K562 (cell line): ENCODE measurements around the gene CDK14. TPM values are rescaled to one million over a fixed set of nuclear protein-coding genes. Genes with fewer than 3 reads are reported as not detected.

ENCODE experiments used
- ATAC-seq: fragments of 200-7000 bp; cut with Tn5 transposase; 3 replicates; pipeline ENCODE4 v1.9.1; 2020; ENCODE audit warnings: moderate library complexity
- BruUV-seq: library from RNA; stranded (reverse); fragments of 400-500 nt; replicated peaks from 2 replicates; lab custom pipeline; 2021; lab: Mats Ljungman, UMichigan
- CTCF ChIA-PET: fragments of 300-600 bp; formaldehyde crosslinking; extraction: SDS; loops from one replicate; lab custom pipeline; 2021; ENCODE audit warnings: low intra/inter-chr PET ratio; lab: Yijun Ruan, JAX
- POLR2A ChIA-PET: fragments of 300-600, 350-650 bp; sonication (Branson Sonifier 250); formaldehyde crosslinking; extraction: SDS; loops from one replicate; lab custom pipeline; 2021; ENCODE audit warnings: antibody characterized with exemption, inconsistent platforms; lab: Yijun Ruan, JAX
- DNase-seq, 4 experiments: peaks; one replicate each; pipeline versions ENCODE4 v3.0.0 to v3.0.0-alpha.2; 2011 to 2018; ENCODE audit warnings: low spot score in 3 of 4, mixed read lengths in 3 of 4; ENCODE audit errors: extremely low read depth in 1 of 4
- FAIRE-seq: peaks from 2 replicates; lab custom pipeline; 2011; peaks lifted over from hg19 to GRCh38; lab: Jason Lieb, UNC
- H2AFZ ChIP-seq: 2 replicates; pipeline ENCODE4 v1.6.0; 2011; ENCODE audit warnings: low read depth, low read length, control low read depth, inconsistent platforms
- H3K27ac ChIP-seq: fragments of 200-600 bp; 3 replicates; pipeline ENCODE4 v1.8.0; 2011; ENCODE audit warnings: low read depth, mild to moderate bottlenecking, control low read depth, inconsistent platforms, low read length, moderate library complexity, mixed read lengths; ENCODE audit errors: extremely low read depth
- H3K27me3 ChIP-seq, 2 experiments: fragments of 300-600 bp in 1 of 2; 2 replicates in 1 of 2; 3 replicates in 1 of 2; pipeline versions ENCODE4 v1.6.0 to v1.8.0; 2011; ENCODE audit warnings: inconsistent platforms in 2 of 2, low read length in 2 of 2, mild to moderate bottlenecking in 1 of 2, mixed read lengths in 1 of 2, moderate library complexity in 1 of 2; ENCODE audit not compliant: control insufficient read depth in 2 of 2, insufficient read depth in 2 of 2
- H3K36me3 ChIP-seq: fragments of 300-600 bp; 3 replicates; pipeline ENCODE4 v1.8.0; 2011; ENCODE audit warnings: mild to moderate bottlenecking, low read length, inconsistent platforms; ENCODE audit not compliant: control insufficient read depth, insufficient read depth
- H3K4me1 ChIP-seq, 2 experiments: fragments of 200-600 bp in 1 of 2; replicated peaks in 1 of 2; 2 replicates in 1 of 2; 3 replicates in 1 of 2; pipeline versions ENCODE4 v1.5.1 to v1.8.0; 2011; ENCODE audit warnings: inconsistent platforms in 2 of 2, low read length in 2 of 2, mild to moderate bottlenecking in 1 of 2, mixed read lengths in 1 of 2, moderate library complexity in 1 of 2; ENCODE audit not compliant: control insufficient read depth in 2 of 2, insufficient read depth in 2 of 2
- H3K4me2 ChIP-seq: 2 replicates; pipeline ENCODE4 v1.6.1; 2011; ENCODE audit warnings: low read length, control low read depth, inconsistent platforms, mixed read lengths; ENCODE audit not compliant: insufficient read depth
- H3K4me3 ChIP-seq: fragments of 200-600 bp; sonication (generic), shearing (Covaris generic); 2 replicates; pipeline ENCODE4 v1.5.1; 2016; ENCODE audit warnings: control low read depth, inconsistent platforms
- H3K79me2 ChIP-seq: fragments of 200-600 bp; 3 replicates; pipeline ENCODE4 v1.8.0; 2011; ENCODE audit warnings: low read length, inconsistent platforms; ENCODE audit not compliant: control insufficient read depth, insufficient read depth
- H3K9ac ChIP-seq, 2 experiments: 2 replicates each; pipeline versions ENCODE4 v1.6.0 to v1.6.1; 2011; ENCODE audit warnings: low read depth in 2 of 2, low read length in 2 of 2, control low read depth in 1 of 2, inconsistent platforms in 1 of 2, mild to moderate bottlenecking in 1 of 2, mixed read lengths in 1 of 2; ENCODE audit not compliant: insufficient read depth in 1 of 2
- H3K9me1 ChIP-seq: one replicate; pipeline ENCODE4 v1.6.0; 2011; ENCODE audit warnings: inconsistent platforms, mild to moderate bottlenecking, low read length, moderate library complexity; ENCODE audit not compliant: control insufficient read depth, insufficient read depth
- H3K9me3 ChIP-seq: replicated peaks from 2 replicates; pipeline ENCODE4 v1.5.1; 2011; ENCODE audit warnings: low read depth, low read length, inconsistent platforms; ENCODE audit not compliant: control insufficient read depth, insufficient read depth
- H4K20me1 ChIP-seq: replicated peaks from 2 replicates; pipeline ENCODE4 v1.6.1; 2011; ENCODE audit warnings: low read length, inconsistent platforms, mixed read lengths; ENCODE audit not compliant: control insufficient read depth, insufficient read depth
- BRF1 ChIP-seq: IDR thresholded peaks from 3 replicates; pipeline ENCODE4 v1.6.1; 2011; ENCODE audit warnings: borderline replicate concordance, mild to moderate bottlenecking; ENCODE audit not compliant: insufficient read length; ENCODE audit errors: extremely low read depth
- CBFA2T2 ChIP-seq: fragments of 450-650 bp; conservative IDR thresholded peaks from 2 replicates; pipeline ENCODE4 v1.6.1; 2017; ENCODE audit warnings: mild to moderate bottlenecking
- JUN ChIP-seq, 2 experiments: sonication (generic) in 1 of 2; formaldehyde crosslinking in 1 of 2; IDR thresholded peaks; 2 replicates each; pipeline versions ENCODE4 v1.6.1 to v1.8.0; 2012 to 2022; ENCODE audit warnings: borderline replicate concordance in 2 of 2, mild to moderate bottlenecking in 2 of 2, improper control_type of control experiment in 1 of 2, low read depth in 1 of 2, low read length in 1 of 2, missing genetic modification reagents in 1 of 2
- NFE2 ChIP-seq: IDR thresholded peaks from 2 replicates; pipeline ENCODE4 v1.6.1; 2014; ENCODE audit warnings: antibody characterized with exemption, low read depth
- ZNF707 ChIP-seq: fragments of 250-450 bp; sonication (Bioruptor Pico); conservative IDR thresholded peaks from 2 replicates; pipeline ENCODE4 v1.8.0; 2022; ENCODE audit warnings: inconsistent platforms, mild to moderate bottlenecking, moderate library complexity
- ZNF76 ChIP-seq: fragments of 250-450 bp; sonication (Bioruptor Pico); IDR thresholded peaks from 2 replicates; pipeline ENCODE4 v1.4.0; 2020; ENCODE audit warnings: mild to moderate bottlenecking, moderate library complexity, borderline replicate concordance
- ZNF766 ChIP-seq: fragments of 200-800 bp; sonication (Bioruptor generic); conservative IDR thresholded peaks from 2 replicates; pipeline ENCODE4 v1.6.1; 2016; ENCODE audit warnings: missing genetic modification characterization, missing compliant biosample characterization
- WGBS: fragments of 100-300 bp; shearing (Covaris generic); methylation state at CpG from one replicate; pipeline ENCODE4 v1.1.6; 2016; ENCODE audit warnings: low coverage, mixed read lengths; ENCODE audit not compliant: insufficient coverage; ENCODE audit errors: missing lambda C conversion rate; 5-methylcytosine and 5-hydroxymethylcytosine counted together
- in situ Hi-C: fragments of 300-500 bp; cut with MboI; formaldehyde crosslinking; loops from 4 replicates; pipeline ENCODE4 v1.15.0; 2018; ENCODE audit warnings: inconsistent platforms, mixed read lengths
- intact Hi-C: fragments of 100-400 bp; cut with micrococcal nuclease; formaldehyde crosslinking; loops from 2 replicates; pipeline ENCODE4 v1.14.2; 2022
- polyA plus RNA-seq, 8 experiments: library from polyadenylated mRNA; depleted of rRNA in 4 of 8; stranded (reverse) in 5 of 8; unstranded in 3 of 8; fragments of >200 nt; fragmentation: Nextera tagmentation in 2 of 8; fragmentation: Illumina TruSeq in 1 of 8; extraction: Ambion mirVana in 2 of 8; extraction: Trizol in 1 of 8; gene quantifications; 2 replicates each; pipeline versions ENCODE4 v1.2.1 to v1.2.3, GENCODE V29; 2011 to 2014; ENCODE audit warnings: inconsistent platforms in 1 of 8, missing spikeins in 1 of 8
- total RNA-seq, 7 experiments: library from RNA; depleted of rRNA in 6 of 7; stranded (reverse); fragments of >200 nt in 6 of 7; fragmentation: Illumina TruSeq in 2 of 7; extraction: Trizol in 2 of 7; gene quantifications; 2 replicates each; pipeline versions ENCODE4 v1.2.1 to v1.2.3, GENCODE V29; 2011 to 2021; ENCODE audit warnings: low replicate concordance in 1 of 7
- TF ChIP-seq, protein P1 (sequence below): fragments of 150-350 bp; IDR thresholded peaks from 2 replicates; pipeline ENCODE4 v1.6.1; 2014; ENCODE audit warnings: low read depth, mild to moderate bottlenecking, low read length, borderline replicate concordance
- TF ChIP-seq, protein P2 (sequence below): fragments of 450-650 bp; conservative IDR thresholded peaks from 2 replicates; pipeline ENCODE4 v1.6.1; 2016; ENCODE audit warnings: missing genetic modification characterization, low read depth, mild to moderate bottlenecking, missing compliant biosample characterization, moderate library complexity

The CDK14 gene
- total and polyA plus RNA-seq, 9 of the 15 experiments (the other 6 are each of a cell fraction or from before 2014, with no cell fraction given), result 0.03 to 0.91 (median 0.16) TPM

DNA sequence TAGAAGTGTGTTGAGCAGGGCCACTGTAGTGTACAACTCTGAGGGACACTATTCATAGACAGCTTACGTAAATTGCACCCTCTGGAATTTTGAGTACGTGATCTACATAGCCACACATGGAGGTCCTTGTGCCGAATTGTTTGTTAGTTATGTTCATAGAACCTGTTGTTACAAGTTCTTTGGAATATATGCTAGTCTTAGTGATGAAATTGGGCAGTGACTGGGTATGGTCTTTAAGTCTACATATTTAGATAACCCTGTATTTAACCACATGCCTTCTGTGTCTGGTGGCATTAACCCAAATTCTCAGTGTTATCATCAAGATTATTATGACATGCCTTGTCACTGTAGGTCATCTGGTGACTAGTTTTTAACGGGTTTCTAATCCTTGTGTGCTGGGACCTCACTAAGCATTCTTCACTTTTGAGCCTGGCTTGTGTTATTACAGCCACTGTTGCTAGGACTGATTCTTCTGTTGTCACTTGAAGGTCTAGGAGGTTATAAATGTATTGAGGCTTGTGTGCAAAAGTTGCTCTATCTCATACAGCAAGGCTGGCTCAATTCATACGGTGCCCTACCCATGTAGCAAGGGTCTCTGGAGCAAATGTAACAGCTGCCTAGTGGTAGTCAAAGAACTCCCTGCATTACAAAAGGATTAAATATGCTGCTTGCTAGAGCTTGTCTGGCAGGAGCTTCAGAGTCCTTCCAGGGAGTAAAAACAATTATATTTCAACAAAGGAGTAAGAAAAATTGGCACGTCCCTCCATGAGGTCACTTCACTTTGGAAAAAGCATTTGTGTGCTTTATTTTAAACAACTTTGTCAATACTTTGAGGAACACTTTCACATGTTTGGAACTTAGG lies 65.4 kb downstream of the CDK14 start (continued):
- no peak for TF ChIP-seq ZNF766 (CRISPR knock-in tag)
- no peak for TF ChIP-seq NFE2
- no peak for TF ChIP-seq CBFA2T2
- TF ChIP-seq, protein P1, sequence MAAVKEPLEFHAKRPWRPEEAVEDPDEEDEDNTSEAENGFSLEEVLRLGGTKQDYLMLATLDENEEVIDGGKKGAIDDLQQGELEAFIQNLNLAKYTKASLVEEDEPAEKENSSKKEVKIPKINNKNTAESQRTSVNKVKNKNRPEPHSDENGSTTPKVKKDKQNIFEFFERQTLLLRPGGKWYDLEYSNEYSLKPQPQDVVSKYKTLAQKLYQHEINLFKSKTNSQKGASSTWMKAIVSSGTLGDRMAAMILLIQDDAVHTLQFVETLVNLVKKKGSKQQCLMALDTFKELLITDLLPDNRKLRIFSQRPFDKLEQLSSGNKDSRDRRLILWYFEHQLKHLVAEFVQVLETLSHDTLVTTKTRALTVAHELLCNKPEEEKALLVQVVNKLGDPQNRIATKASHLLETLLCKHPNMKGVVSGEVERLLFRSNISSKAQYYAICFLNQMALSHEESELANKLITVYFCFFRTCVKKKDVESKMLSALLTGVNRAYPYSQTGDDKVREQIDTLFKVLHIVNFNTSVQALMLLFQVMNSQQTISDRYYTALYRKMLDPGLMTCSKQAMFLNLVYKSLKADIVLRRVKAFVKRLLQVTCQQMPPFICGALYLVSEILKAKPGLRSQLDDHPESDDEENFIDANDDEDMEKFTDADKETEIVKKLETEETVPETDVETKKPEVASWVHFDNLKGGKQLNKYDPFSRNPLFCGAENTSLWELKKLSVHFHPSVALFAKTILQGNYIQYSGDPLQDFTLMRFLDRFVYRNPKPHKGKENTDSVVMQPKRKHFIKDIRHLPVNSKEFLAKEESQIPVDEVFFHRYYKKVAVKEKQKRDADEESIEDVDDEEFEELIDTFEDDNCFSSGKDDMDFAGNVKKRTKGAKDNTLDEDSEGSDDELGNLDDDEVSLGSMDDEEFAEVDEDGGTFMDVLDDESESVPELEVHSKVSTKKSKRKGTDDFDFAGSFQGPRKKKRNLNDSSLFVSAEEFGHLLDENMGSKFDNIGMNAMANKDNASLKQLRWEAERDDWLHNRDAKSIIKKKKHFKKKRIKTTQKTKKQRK, result no peak
- TF ChIP-seq, all 486 proteins: peak for 0

DNA sequence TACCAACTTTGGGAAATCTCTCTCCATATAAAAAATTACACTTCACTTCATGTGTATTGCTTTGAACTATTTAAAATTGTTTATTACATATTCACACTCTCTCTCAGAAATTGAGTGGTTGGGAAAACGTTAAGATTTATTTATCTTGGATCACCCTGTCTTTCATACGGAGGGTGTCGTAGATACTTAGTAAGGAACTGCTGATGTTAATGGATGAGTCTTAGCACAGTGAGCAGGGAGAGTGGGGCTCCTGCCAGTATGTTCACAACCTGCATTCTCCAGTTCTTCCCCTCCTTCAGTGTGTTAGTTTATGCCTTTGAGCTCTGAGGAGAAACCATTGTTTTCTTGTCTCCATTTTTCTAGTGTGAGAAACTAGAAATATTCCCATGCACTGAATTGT lies 67.1 kb downstream of the CDK14 start:
- POLR2A ChIA-PET, result no interaction called here
- Histone ChIP-seq H3K4me2 (no peak overlapping the region), H3K4me1 (no peaks in the 10 kb centered on the region), H3K27me3 (no peaks in the 10 kb centered on the region), H4K20me1 (no peaks in the 10 kb centered on the region), H3K36me3 (no peaks in the 10 kb centered on the region), H2AFZ (no peak overlapping the region), H3K9ac (no peak overlapping the region), H3K9me1 (no peaks in the 10 kb centered on the region), H3K4me3 (no peak overlapping the region), H3K79me2 (no peaks in the 10 kb centered on the region), H3K27ac (no peak overlapping the region), H3K9me3 (no peaks in the 10 kb centered on the region)
- TF ChIP-seq ZNF76 (CRISPR knock-in tag) (no peak), BRF1 (no peak), ZNF707 (CRISPR knock-in tag) (no peak), JUN (IDR thresholded peaks at IDR 0.05; ENCODE audit: borderline replicate concordance, low read depth, low read length) (no peak), JUN (CRISPR knock-in tag; IDR thresholded peaks at IDR 0.05; ENCODE audit: borderline replicate concordance) (no peak)
- TF ChIP-seq, protein P2, sequence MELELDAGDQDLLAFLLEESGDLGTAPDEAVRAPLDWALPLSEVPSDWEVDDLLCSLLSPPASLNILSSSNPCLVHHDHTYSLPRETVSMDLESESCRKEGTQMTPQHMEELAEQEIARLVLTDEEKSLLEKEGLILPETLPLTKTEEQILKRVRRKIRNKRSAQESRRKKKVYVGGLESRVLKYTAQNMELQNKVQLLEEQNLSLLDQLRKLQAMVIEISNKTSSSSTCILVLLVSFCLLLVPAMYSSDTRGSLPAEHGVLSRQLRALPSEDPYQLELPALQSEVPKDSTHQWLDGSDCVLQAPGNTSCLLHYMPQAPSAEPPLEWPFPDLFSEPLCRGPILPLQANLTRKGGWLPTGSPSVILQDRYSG (tag), result no peak
- intact Hi-C loops (no loop called here), in situ Hi-C loops (no loop called here)
- no peak for FAIRE-seq
- ATAC-seq, result no peak
- no TSS peak for BruUV-seq
- no peak for DNase-seq
- CTCF ChIA-PET, result no interaction called here
- 2% methylated on average over 3 of the region's 3 CpGs for WGBS
